Measurements from ENCODE around the gene AP1S2. TPM values are rescaled to one million over a fixed set of nuclear protein-coding genes. Genes with fewer than 3 reads are reported as not detected.
"Not testable (repeated sequence)": the region's sequence is repeated elsewhere in the genome, so short reads cannot be mapped to it uniquely, and the experiment has no call there.

The AP1S2 gene
- polyA plus RNA-seq (ENCODE audit: insufficient read length) = 40.4 TPM

DNA sequence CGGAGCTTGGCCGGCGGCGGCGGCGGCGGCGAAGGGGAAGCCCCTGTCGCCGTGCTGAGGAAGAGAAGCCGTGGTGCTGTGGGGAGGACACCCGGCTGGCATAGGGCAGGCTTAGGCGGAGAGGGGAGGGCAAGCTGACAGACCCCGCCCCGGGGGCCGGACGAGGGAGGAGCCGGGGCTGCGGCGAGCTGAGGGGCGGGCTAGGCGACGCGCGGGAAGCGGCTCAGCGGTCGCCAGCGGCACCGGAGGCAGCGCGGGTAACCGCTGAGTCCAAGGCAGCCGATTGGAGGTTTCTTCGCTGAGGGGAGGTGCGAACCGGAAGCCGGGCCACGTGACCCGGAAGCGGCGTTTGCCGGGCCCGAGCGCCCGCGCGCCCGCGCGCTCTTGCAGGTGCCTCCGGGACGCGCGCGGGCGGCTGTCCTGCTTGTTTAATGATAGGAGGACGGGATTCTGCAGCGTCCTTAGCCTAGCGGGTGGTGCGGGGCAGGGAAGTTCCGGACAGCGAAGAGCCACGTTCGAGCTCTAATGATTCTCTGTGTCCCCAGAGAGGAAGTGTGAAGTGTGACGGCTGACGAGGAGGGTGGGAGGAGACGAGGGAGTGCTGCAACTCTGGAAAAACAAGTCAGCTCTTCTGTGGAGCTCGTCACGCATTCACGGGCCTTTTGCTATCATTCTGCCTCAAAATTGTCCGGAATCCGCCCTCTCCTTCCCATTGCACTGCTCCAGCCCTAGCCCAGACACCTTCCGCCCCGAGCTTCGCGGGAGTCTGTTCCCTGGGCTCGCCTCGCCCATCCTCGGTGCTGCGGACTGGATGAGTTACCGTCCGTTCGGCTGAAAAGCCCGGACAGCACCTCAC, at the start of gene AP1S2:
TSS of gene AP1S2 (minus strand) at position 102 of the 856 bp plus-strand sequence. CDS start 2,289 bp downstream, outside the sequence.
- DNase-seq = peak; percentile 89

DNA sequence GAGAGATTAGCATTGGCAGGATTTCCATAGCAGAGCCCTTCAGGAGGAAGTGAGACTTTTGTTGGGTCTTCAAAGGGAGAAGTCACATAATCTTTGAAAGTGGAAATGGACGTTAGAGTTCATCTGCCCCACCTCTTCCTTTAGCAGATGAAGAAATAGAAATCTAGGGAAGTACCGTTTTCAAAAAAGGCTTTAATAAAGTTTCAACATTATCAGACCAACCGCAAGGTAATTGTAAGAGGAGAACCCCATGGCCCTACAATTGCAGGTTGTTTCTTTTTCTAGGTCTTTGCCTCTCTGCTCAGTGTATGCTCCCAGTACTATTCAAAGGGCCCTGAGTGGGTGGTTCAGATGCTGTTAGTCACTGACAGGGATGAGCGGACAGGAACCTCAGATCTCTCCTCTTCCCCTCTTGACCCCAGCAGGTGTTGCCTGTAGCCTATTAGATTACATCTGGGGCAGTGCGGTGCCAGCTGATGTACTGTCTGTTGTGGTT, 48.6 kb upstream of the AP1S2 start:
- DNase-seq = no peak

DNA sequence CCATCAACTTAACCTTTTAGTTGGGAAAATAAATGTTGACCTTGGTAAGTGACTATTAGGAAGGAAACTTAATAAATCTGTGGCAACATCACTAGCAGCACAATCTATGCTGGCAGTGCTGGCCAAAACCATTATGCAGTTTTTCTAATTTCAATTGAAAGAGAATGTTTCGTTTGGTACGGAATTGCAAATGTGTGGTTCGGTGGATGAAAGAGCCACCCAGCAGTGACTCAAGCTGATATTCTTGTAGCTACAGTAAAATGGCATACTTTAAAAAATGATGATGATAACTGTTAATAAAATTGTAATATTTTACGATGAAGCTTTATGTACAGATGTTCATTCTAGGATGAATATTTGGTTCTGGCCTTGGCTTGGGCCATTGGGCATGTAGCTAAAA, 40.7 kb upstream of the AP1S2 start:
- no peak for DNase-seq

DNA sequence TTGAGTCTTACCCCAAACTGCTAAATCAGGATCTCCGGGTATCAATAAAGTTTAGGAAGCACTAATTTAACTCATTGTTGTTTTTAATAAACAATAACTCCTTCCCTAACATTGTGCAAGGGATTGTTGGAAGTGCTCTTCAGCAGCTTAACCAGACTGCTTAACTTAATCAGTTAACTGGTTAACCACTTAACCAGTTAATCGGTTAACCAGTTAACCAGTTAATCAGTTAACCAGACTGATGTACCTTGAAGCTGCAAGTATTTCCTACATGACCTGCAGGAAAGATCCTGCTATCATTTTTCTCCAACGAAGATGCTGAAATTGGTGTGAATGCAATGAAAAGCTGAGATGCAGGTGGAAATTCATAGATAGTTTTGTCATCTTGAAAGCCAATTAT, 40.1 kb upstream of the AP1S2 start:
- DNase-seq = no peak

DNA sequence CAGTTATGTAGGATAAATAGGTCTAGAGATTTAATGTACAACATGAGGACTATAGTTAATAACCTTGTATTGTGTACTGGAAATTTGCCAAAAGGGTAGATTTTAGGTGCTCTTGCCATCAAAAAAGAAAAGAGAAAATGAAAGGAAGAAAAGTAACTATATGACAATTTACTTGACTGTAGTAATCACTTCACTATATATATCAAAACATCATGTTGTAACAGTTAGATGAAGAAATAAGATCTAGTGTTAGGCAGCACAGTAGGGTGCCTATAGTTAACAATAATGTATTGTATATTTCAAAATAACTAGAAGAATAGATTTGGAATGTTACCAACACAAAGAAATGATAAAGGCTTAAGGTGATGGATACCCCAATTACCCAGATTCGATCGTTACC, 35.9 kb upstream of the AP1S2 start:
- no peak for DNase-seq

DNA sequence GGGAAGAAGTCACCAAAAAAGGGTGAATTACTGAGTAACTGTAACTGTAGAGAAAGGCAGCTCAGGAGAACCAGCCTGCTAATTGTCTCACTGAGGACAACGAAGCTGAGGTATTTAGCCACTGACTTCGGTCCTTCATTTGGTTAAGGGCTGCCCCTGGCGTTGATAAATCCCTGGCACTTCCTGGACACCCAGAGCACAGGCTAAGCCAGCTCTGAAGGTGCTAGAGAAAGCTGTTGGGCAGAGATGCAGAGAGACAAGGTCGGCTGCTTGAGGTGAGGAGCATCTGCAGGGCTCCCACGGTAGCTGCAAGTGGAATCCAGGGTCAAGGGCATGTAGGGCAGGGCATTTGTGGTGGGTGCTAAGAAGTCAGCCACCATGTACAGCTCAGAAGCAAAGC, 33.4 kb upstream of the AP1S2 start:
- no peak for DNase-seq

DNA sequence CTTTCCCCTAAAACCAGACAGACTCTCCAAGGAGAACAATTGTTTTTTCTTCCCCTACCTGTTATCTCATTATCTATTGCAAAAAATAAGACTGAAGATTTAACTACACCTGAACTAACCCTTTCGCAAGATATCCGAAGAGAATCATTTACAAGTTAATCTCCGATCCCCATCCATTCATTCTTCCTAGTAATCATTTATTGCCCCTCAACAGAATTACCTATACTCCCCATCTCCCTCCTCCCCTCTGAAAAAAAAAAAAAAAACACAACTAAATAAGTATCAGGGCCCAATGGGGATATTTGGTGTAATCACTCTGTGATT, 28.9 kb upstream of the AP1S2 start:
- no peak for DNase-seq

DNA sequence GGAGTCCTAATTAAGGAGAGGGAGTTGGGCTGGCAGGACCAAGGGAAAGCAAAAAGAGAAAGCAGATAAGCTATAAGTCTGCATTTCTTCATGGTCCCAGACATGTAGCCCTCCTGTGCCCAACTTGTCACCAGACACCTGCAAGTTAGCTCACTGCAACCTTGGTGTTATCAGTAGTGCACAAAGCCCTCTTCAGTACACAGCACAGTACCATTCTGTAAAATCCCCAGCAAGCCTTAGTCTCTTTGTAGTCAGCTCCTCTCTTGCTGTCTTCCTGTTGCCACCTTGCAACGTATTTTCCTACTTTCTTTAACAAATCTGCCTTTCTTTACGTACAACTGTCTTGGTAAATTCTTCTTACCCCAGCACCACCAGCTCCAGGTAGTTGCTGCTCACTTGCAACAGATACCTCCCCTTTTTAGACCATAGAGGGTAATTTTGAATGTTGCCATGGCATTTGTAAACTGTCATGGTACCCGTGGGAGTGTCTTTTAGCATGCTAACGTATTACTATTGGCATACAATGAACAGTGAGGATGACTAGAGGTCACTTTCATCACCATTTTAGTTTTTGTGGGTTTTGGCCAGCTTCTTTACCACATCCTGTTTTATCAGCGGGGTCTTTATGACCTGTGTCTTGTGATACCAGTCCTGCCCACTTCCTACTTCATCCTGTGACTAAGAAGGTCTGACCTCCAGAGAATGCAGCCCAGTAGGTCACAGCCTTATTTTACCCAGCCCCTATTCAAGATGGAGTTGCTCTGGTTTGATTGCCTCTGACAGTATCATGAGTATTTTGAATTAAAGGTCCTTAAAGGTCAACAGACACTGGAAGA, 28.3 kb upstream of the AP1S2 start:
- no peak for DNase-seq

DNA sequence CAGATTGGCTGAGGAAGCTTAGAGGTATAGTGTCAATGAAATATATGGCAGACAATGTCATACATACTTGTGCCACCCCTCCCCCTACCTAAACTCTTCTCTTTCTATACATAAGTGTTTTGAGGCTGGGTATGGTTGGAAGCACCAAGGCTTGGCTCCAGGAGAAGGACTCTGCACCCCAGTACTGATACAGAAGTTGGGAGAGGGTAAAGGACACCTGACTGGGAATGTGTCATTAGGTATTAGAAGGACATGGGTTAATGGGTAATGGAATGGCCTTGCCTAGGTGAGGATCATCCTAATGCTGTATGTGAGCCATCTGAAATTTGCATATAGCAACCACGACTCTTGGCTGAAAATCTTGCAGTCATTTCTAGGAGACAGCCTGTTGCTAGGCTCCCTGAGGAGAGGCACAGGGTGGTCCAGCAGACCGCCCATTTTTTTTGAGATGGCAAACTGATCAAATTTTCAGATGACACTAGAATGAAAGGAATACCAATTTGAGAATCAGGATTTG, 26.8 kb upstream of the AP1S2 start:
- DNase-seq = no peak

DNA sequence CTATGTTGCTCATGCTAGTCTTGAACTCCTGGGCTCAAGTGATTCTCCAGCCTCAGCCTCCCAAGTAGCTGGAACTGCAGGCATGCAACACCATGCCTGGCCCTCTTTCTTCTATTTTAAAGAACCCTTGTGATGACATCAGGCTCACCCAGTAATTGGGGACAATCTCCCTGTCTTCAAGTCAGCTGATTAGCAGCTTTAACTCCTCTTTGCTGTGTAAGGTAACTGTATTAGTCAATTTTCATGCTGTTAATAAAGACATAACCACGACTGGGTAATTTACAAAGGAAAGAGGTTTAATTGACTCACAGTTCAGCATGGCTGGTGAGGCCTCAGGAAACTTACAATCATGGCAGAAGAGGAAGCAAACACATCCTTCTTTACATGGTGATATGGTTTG, 23.3 kb upstream of the AP1S2 start:
- not testable (repeated sequence) for DNase-seq

DNA sequence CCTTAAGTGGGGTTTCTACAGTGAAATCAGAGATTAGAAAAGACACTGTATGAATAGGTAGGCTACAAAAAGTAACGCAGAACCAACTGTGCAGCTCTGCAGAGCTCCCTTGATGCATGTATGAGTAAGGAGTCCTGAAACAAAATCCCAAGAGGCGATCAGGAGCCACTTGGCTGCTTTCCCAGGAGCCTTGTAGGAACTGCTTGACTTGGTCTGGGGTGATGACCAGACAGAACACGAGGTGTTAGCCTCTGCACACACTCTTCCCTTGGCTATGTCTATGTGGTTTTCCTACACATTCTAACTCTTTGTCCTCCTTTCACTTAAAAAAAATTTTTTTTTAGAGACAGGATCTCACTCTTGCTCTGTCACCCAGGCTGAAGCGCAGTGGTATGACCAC, 22.8 kb upstream of the AP1S2 start:
- DNase-seq = no peak

DNA sequence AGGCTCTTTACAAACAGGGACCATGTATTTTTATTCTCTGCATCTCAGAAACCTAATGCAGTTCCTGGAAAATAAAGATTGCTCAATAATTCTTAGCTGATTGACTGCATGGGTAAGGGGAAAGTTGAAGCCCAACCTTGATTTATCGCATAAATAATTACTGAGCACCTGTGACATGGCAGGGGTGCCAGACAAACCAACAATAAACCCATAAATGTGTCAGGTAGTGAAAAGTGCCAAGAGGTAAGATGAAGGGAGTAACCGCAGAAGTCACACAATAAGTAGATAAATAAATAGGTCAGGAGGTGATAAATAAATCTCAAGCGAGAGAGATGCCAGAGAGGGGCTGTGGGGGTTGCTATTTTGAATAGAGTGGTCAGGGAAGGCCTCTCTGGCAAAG, 20.1 kb upstream of the AP1S2 start:
- no peak for DNase-seq

DNA sequence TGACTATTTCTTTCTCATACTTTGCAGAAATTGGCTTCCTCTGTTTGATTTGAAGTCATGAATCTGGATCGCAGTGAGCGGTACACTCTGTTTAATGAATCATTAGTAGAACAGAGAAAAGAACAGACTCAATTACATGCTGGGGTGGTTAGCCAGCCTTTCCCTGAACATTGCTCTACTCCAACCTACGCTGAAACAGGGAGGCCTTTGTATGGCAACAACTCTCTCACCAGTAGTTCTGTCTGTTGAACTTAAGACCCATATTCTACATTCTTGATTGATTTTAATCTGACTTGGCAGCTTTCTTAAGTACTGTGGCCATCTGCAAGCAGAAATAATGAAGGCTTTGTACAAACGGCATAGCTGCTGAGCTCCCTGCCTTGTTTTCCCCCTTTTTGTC, 19.0 kb upstream of the AP1S2 start:
- DNase-seq = no peak

DNA sequence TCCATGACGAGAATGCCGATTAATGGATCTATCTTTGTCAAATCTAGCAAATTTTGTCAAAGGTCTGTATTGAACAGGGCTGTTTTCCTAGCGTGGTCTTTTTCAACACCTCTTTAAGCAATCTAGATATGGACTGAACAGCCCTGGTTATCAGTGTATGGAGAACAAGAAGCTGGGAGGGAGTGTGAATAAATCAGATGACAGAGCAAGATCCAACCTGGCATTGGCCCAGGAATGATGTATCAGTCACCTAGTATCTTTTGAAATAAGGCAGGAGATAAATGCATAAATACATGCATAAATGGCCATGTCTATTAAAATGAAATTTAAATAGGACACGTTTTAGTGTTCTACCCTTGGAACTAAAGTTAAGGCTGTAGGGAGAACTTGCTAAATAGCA, 15.7 kb upstream of the AP1S2 start:
- DNase-seq = no peak

DNA sequence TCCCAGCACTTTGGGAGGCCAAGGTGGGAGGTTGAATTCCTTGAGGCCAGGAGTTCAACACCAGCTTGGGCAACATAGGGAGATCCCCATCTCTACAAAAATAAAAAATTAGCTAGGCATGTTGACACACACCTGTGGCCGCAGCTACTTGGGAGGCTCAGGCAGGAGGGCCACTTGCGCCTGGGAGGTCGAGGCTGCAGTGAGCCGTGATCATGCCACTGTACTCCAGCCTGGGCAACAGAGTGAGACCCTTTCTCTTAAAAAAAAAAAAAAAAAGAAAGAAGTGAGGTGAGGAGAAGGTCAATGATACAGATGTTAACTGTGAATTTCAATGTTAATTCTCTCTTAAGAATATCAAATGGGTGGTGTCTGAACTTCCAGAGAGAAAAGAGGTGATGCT, 15.1 kb upstream of the AP1S2 start:
- DNase-seq = no peak

DNA sequence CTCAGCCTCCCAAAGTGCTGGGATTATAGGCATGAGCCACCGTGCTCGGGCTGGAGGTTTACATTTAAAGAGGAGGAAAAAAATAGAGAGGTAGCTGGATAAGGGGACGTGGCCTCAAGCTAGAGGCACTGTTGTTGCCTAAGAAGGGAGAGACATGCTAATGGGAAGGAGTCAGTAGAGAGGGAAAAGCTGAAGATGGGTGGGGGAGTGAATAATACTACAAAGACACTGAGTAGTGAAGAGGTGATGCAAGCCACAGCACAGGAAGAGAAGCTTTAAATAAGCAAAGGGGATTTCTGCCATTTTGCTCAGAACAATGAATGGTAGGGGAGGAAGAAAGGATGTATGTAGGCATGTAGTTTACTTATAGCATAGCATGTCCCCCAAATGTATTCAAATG, 11.5 kb upstream of the AP1S2 start:
- no peak for DNase-seq

DNA sequence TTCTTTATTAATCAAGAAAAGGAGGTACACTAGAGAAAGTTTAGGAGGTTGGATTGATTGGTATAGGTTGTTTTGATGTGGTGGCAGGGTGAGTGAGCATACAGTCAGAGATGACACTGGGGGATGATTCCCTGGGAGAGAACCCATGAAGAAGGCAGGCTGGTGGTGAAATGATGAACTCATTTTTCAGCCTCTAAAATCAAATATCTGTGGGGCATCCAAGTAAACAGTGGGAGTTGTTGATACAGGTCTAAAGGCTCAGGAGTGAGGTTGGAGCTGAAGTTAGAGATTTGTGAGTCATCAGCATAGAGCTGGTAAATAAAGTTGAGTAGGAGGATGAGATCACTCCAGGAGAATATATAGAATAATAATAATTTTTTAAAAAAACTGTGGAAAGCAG, 10.0 kb upstream of the AP1S2 start:
- no peak for DNase-seq

DNA sequence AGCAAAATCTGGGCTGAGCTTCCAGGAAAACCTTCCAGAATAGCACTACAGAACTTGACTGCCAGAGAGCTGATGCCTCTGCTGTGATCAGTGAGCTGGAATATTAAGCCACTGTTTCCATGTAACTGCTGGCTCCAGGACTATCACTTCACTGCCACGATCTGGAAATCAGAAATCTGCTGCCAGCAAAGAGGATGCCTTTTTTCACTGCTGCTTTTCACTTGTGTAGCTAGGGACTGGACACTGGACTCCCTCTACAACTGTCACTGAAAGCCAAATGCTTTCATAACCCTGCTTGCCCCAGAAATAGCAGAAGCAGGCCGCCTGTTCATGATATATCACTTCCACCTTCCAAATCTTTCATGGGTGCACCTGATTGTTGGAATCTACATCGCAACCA, 9.4 kb upstream of the AP1S2 start:
- peak; percentile 20 for DNase-seq

DNA sequence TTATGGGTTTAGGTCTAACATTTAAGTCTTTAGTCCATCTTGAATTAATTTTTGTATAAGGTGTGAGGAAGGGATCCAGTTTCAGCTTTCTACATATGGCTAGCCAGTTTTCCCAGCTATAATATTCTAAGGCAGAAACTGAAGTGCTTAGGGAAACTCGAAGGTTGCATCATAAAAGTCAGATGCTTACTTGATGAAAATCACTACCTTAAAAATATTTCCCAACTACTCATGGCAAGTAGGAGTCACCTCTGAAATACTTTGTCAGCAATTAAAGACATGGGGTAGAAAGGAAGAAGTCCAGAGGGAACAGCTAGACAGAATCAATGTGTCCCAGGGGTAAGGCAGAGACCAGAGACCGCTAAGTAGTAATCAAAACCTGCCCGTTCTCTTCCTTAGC, 6.3 kb upstream of the AP1S2 start:
- DNase-seq = no peak

DNA sequence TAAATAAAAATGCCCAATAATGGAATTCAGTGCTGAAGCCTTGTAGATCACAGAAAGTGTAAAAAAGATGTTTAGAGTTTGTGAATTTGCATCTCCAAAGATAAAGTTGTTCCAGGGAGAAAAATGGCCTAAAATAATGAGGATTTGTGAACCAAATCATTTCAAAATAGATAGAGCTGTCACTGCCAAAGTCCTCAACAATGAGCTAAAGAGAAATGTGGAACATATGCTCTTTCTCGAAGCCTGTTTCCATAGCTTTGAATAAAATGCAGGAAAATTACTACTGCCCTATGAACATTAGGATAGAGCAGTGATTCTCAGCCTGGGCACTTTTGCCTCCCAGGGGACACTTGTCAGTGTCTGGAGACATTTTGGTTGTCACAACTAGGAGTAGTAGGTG, 3.4 kb upstream of the AP1S2 start:
- DNase-seq = no peak

DNA sequence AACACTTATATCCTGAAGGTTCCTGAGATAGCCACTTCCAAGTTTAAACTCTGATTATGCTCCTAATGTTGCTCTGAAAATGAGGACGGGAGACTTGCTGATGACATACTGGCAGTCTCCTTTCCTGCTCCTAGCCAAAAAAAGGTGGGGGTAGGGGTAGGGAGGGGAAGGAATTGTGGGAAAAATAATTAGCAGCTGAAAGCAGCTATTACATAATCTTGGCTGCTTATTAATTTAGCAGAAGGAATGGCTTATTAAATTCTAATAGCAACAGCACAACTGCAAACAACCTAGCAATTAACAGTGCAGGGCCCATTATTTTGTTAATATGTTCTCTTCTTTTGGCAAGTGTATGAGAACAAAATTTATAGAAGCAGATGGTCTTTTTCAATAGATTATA, 2.0 kb upstream of the AP1S2 start:
- DNase-seq = no peak

DNA sequence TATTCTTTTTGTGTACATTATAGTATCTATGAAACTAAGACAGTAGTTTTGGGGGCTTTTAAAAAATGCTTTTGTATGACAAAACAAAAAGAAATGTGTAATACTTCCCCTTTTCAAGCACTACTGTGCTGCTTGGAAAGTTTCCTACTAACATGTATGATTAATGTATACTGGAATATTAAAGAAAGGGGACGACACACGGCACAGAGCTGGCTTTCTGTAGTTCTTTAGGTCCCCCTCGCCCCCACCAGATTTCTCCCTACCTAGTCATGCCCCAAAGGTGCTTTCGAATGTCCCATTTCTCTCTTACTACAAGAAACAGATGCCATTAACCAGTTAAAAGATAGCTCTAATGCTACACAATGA, 1.6 kb upstream of the AP1S2 start:
- no peak for DNase-seq

DNA sequence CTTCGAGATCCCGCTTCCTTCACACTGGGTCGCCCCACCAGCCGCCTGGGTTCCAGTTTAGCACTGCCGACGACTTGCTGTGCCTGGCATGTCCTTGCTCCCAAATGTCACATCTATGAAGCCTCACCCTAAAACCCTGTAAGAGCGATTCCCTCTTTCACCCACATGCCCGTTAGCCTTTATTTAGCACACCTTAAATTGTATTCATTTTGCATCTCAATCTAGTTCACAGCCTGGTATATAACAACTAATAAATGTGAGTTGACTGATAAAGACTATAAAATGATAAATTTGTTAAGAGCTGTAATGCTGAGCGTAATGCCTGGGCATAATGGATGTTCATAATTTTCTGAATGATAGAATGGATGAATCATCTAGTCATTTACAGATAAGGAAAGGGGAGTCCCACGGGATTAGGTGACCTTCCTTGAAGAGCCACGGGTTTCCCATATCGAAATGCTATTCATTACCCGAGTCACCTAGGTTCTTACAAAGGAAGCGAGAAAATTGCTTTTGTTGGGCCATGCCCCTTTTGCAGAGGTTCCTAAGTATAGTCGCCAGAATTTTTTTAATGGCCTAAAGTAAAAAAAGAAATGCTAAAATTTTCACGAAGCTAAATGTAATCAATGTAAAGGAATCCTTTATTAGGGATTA, 1.1 kb upstream of the AP1S2 start:
- DNase-seq = no peak

Measured in hindlimb muscle (tissue), 1 donor.